ENCODE results near the gene RRAD. TPM values are rescaled to one million over a fixed set of nuclear protein-coding genes. Genes with fewer than 3 reads are reported as not detected.

Gene RRAD
- total and polyA plus RNA-seq, 2 of the 4 experiments (the other 2 are of a cell fraction): 1.3 to 2.1 TPM

DNA sequence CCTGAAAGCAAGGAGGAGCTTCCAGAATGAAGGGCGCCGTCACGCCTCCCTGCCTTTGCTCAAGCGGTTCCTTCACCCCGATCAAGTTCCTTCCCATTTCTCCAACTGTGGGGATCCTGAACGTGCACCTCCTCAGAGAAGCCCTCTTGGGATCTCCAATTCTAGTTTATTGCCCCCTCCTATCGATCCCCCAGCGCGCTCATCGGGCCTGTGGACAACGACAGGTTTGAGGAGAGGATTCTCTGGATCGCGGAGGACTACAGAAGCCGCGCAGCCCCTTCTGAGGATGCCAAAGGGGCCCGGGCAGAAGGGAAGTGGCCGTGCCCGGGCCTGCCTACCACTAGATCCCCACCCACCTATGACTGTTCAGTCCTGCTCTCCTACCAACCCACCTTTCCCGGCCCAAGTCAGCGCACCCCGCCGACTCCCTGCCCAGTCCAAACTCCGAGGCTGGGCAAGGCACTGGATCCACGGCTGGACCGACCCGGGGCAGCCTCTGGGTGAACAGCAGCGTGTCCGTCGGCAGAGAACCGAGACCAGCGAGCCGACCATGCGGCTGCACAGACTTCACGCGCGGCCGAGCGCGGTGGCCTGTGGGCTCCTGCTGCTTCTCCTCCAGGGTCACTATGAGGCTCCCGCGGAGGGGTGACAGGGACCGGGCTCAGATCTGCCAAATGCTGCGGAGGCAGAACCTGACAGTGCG lies 22.9 kb upstream of the RRAD start:
- no peak overlapping the region for H3K4ac ChIP-seq (ENCODE audit: low read depth, low read length)
- H3K14ac ChIP-seq (replicated peaks; ENCODE audit: low read depth, low read length): peak overlapping the region; percentile 75; the same call in 1 of the 2 replicates
- H3K23ac ChIP-seq (ENCODE audit: low read depth, low read length): no peak overlapping the region; the same call in 1 of the 2 replicates
- no peak overlapping the region for H2BK20ac ChIP-seq (ENCODE audit: low read depth, low read length)
- DNase-seq (no peak), ATAC-seq (ENCODE audit: low read depth) (peak; percentile 40)
- no peak overlapping the region for H4K8ac ChIP-seq (ENCODE audit: low read depth in 2 of 2, low read length in 2 of 2)
- H2AK9ac ChIP-seq (replicated peaks; ENCODE audit: low read depth, low read length, poor library complexity): no peak overlapping the region
- WGBS, 2 experiments (ENCODE audit: extremely low coverage in 2 of 2, insufficient read length in 1 of 2): 0% methylated on average over 4 of the region's 44 CpGs; no CpG with 5 or more reads in 1 of the 2 experiments
- BruUV-seq (replicated peaks): no TSS peak
- peak overlapping the region; percentile 90 for H2AFZ ChIP-seq (replicated peaks; ENCODE audit: low read length, poor library complexity)
- POLR2A ChIA-PET (ENCODE audit: unreplicated experiment): no interaction called here
- intact Hi-C loops (cut with micrococcal nuclease) (no loop called here), dilution Hi-C loops (cut with HindIII; ENCODE audit: low sequenced_read_pairs, unreplicated experiment) (no loop called here), in situ Hi-C loops (cut with MboI; ENCODE audit: low sequenced_read_pairs) (no loop called here)
- no peak overlapping the region for H2BK5ac ChIP-seq (ENCODE audit: low read depth, low read length, poor library complexity, severe bottlenecking)
- H3K18ac ChIP-seq (ENCODE audit: low read depth, low read length): 0 out of 2 replicates have a peak overlapping the region, but pooled peaks have one; percentile 18
- peaks cover 8% of the 10 kb centered on the region; the same call in 1 of the 2 replicates for H3K36me3 ChIP-seq (ENCODE audit: control insufficient read depth, insufficient read depth, low read length)
- 0 out of 2 replicates have a peak overlapping the region, but pooled peaks have one; percentile 20 for H3K9ac ChIP-seq (ENCODE audit: low read depth, low read length)
- H4K5ac ChIP-seq (ENCODE audit: low read depth, low read length): peak overlapping the region; percentile 3; the same call in 1 of the 2 replicates
- H2BK15ac ChIP-seq (ENCODE audit: low read depth, low read length): no peak overlapping the region; the same call in 2 of the 3 replicates
- peaks cover 2% of the 10 kb centered on the region; the same call in 1 of the 2 replicates for H3K9me3 ChIP-seq (ENCODE audit: control insufficient read depth, insufficient read depth, low read length)
- no peak overlapping the region for H4K91ac ChIP-seq (ENCODE audit: insufficient read depth, low read depth, low read length)
- no peak overlapping the region for H2BK120ac ChIP-seq (ENCODE audit: low read depth, low read length)
- TF ChIP-seq SMC3 (IDR thresholded peaks at IDR 0.05; ENCODE audit: low read depth, low read length) (no peak), RFX5 (IDR thresholded peaks at IDR 0.05; ENCODE audit: low read depth, low read length) (no peak), CEBPB (IDR thresholded peaks at IDR 0.05; ENCODE audit: low read depth, low read length) (no peak), RCOR1 (IDR thresholded peaks at IDR 0.05; ENCODE audit: insufficient replicate concordance, low read length) (no peak), USF2 (IDR thresholded peaks at IDR 0.05; ENCODE audit: low read depth, low read length) (no peak), POLR2A (IDR thresholded peaks at IDR 0.05; ENCODE audit: low read depth, low read length) (no peak), CHD1 (IDR thresholded peaks at IDR 0.05; ENCODE audit: low read depth, low read length) (no peak), CTCF (conservative IDR thresholded peaks at IDR 0.05; ENCODE audit: low read depth, low read length) (no peak), NFE2L2 (IDR thresholded peaks at IDR 0.05; ENCODE audit: low read depth, low read length) (no peak)
- TF ChIP-seq, protein P1, sequence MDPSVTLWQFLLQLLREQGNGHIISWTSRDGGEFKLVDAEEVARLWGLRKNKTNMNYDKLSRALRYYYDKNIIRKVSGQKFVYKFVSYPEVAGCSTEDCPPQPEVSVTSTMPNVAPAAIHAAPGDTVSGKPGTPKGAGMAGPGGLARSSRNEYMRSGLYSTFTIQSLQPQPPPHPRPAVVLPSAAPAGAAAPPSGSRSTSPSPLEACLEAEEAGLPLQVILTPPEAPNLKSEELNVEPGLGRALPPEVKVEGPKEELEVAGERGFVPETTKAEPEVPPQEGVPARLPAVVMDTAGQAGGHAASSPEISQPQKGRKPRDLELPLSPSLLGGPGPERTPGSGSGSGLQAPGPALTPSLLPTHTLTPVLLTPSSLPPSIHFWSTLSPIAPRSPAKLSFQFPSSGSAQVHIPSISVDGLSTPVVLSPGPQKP (IDR thresholded peaks at IDR 0.05; ENCODE audit: borderline replicate concordance, low read depth, low read length): no peak
- H3K4me3 ChIP-seq (ENCODE audit: insufficient read depth, low read depth, low read length): peak overlapping the region; percentile 56
- CTCF ChIA-PET: interaction anchor here (0.9 to 1.5 kb wide), 4 partner anchors 13 to 153 kb away, joined by 3 to 4 read pairs (median 3); partner anchors contain the start of gene CES3
- no peak overlapping the region for H2AK5ac ChIP-seq (ENCODE audit: low read depth, low read length)
- no peaks in the 10 kb centered on the region for H3K79me1 ChIP-seq (ENCODE audit: low read depth in 1 of 2, low read length in 2 of 2)
- no peaks in the 10 kb centered on the region for H4K20me1 ChIP-seq (ENCODE audit: insufficient read depth, low read length)
- peak overlapping the region; percentile 98 for H3K4me2 ChIP-seq (ENCODE audit: low read depth, low read length)
- H3K27ac ChIP-seq (ENCODE audit: insufficient read depth, low read length): no peak overlapping the region
- H3K9me1 ChIP-seq (ENCODE audit: insufficient read depth, low read length): no peaks in the 10 kb centered on the region
- H3K4me1 ChIP-seq (ENCODE audit: control insufficient read depth, insufficient read depth, low read length): peaks cover 6% of the 10 kb centered on the region
- no peak overlapping the region for H3K56ac ChIP-seq (ENCODE audit: extremely low read depth, insufficient read depth, low read length)
- peaks cover 16% of the 10 kb centered on the region; the same call in 1 of the 2 replicates for H3K27me3 ChIP-seq (ENCODE audit: control insufficient read depth, insufficient read depth, low read length)

Measured in IMR-90 (cell line).